GM19455 (cell line): ENCODE measurements around the gene GRK5.

ENCODE experiments used
- ATAC-seq: cut with Tn5 transposase; IDR thresholded peaks from one replicate; pipeline ENCODE4 v1.9.1; 2021; ENCODE audit not compliant: unreplicated experiment

GRK5 gene

DNA sequence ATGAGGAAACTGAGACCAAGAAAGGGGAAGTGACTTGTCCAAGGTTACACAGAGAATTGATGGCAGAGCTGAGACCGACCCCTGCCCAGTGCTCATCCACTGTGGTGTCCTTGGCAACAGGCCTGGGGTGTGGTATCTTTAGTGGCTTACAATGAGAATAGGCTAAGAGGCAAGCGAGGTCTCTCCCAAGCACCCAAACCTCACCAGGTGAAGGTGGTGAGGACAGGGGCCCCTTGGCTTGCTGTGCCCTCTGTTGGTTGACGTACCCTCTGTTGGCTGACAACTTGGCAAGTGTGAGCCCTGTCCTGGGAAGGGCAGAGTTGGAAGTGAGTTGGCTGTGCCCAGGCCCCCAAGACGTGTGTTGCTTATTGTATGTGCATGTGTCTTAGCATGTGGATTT, 166.9 kb downstream of the GRK5 start:
- no peak for ATAC-seq

DNA sequence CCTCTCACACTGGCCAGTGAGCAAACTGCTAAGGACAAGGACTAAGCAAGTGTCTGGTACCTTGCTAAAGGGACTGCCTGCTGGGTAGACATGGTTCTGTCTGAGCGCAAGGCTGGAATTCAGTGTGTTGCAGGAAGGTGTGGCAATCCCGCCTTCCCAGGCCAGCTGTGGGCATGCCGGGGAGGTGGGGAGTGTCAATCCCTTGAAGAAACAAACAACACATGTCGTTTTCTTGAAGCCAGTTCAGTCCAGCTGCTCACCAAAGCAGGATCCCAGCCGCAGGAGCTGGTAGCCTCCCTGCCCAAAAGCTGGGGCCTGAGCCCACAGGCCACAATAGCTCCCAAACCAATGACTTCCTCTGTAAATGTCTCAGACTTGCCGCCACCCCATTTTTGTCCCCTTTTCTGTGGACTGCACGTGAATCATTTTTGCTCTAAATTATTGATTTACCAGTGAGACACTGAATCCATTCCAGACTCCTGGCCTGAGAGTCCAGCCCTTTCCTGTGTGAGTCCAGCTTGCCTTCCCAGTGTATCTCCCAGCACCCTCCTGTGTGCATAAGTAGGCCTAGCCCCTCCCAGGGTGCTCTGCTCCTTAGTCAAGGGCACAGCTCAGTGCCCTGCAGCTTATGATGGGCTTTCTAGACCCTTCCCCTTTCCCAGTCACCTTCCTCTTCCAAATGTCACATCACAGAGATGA, 168.4 kb downstream of the GRK5 start:
- no peak for ATAC-seq

- ATAC-seq, result no peak
These were observed 170.1 kb downstream of the GRK5 start for GRCh38 chr10:119377451-119377957.

- ATAC-seq, result no peak
These were observed 170.8 kb downstream of the GRK5 start for GRCh38 chr10:119377958-119378736.

DNA sequence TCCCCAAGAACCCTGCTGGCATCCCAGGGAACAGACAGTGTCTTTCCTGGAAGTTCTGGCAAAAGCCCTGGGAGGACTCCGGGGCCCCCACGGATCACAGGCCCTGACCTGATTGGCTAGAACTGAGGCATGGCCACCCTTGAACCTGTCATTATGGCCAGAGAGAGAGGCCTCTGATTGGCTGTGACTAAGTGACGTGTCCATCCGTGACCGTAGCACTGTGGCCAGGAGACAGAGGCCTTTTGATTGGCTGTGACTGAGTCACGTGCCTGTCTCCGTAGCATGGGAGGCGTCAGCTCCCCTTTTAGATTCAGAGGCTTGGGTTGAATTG, 171.3 kb downstream of the GRK5 start:
- ATAC-seq, result no peak

- no peak for ATAC-seq
These were observed 172.2 kb downstream of the GRK5 start for GRCh38 chr10:119379466-119380071.

GRCh38 chr10:119383174-119383856, 175.9 kb downstream of the GRK5 start:
- no peak for ATAC-seq

- no peak for ATAC-seq
These were observed 176.8 kb downstream of the GRK5 start for GRCh38 chr10:119384127-119384526.

- no peak for ATAC-seq
These were observed 179.3 kb downstream of the GRK5 start for GRCh38 chr10:119386666-119387065.

GRCh38 chr10:119388849-119389345, 181.5 kb downstream of the GRK5 start:
- no peak for ATAC-seq

DNA sequence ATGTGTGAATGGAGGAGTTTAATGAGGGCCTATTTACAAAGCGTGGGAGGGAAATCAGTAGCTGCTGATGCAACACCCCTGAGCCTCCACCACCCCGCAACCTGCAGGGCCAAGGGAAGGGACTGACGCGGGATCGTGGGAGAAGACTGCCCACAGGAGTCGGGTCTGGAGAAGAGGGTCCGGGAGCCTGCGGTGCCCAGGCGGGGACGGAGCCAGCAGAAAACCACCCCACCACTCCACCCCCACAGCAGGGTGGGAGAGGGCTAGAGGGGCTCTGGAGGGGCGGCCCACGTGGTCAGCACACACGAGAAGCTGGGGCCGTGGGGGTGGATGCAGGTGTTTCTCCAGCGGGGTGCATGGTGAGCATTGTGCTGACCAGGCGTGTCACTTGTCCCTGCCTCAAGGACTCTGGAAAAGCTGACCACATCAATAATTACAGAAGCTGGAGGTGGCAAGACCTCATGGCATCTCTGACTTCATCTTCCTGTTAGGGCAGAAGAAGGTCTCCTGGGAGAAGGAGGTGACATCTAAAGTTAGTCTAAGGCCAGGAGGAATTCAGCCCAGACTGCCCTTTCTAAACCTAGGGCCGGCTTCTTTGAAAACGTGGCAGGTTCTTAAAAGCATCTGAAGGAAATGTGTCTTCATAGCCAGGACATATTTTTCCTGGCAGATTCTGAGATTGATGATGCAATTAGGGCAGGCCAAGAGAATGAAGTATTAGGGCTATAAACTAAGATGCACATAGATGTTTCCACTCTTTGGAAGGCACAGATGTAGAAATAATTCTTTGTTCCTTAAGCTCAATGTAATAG, 184.3 kb downstream of the GRK5 start:
- ATAC-seq, result no peak

DNA sequence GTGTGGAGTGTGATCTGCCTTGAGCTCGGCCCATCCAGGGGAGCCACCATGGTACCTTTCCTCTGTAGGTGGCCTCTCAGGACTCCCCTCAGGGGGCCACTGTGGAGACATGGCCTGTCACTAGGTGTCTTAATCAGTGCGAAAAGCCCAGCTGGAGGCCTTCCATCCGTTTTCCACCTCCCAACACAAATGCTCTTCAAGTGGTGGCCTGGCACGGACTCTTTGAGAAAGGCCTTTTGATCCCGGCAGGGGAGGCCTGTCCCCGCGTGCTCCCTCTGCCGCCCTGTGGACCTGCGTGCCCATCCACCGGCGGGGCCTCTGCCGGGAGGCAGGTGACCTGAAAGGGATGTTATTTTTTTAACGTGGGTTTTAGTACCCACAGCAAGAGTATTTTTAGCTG, 185.6 kb downstream of the GRK5 start:
- no peak for ATAC-seq

- no peak for ATAC-seq
These were observed 186.1 kb downstream of the GRK5 start for GRCh38 chr10:119393421-119393820.

DNA sequence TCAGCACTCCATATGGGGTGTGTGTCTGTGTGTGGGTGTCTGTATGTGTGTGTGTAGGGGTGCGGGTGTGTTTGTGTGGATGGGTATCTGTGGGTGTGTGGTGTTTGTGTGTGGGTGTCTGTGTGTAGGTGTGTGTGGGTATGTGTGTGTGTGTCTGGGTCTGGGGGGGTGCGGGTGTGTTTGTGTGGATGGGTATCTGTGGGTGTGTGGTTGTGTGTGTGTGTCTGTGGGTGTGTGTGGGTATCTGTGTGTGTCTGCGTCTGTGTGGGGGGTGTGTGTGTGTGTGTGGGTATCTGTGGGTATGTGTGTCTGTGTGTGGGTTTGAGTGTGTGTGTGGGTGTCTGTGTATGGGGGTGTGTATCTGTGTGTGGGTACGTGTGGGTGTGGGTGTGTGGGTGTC, 186.5 kb downstream of the GRK5 start:
- no peak for ATAC-seq

GRCh38 chr10:119394657-119395279, 187.4 kb downstream of the GRK5 start:
- ATAC-seq, result no peak

GRCh38 chr10:119395280-119396007, 188.1 kb downstream of the GRK5 start:
- ATAC-seq, result no peak

DNA sequence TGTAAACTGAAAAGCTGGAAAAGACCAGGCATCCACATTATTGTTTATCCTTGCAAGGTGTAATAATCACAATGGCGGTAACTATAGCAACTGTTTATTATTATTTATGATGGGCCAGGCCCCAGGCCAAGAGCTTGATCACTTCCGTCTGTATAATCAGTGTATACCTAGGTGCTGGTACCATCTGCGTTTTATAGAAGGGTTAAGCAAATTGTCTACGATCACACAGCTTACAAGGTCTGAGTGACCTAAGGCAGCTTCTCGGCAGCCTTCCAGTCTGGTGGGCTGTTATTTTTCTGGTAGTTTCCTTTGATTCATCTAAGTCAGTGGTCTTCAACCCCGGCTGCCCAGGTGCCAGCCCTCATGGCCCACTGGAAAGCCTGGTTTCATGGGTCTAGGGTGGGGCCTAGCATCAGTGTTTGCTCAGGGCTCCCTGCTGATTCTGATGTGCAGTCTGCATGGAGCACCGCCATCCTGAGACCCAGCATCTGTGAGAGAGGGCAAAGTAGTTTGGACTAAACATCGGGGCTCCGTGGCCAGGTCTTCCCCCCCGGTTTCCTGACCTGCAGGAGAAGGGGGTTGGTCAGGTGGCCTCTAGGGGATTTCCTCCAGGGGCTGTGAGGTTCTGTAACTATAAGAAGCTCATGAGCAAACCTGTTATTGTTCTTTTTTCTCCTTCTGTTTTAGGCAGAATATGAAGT, 188.8 kb downstream of the GRK5 start:
- ATAC-seq, result no peak

DNA sequence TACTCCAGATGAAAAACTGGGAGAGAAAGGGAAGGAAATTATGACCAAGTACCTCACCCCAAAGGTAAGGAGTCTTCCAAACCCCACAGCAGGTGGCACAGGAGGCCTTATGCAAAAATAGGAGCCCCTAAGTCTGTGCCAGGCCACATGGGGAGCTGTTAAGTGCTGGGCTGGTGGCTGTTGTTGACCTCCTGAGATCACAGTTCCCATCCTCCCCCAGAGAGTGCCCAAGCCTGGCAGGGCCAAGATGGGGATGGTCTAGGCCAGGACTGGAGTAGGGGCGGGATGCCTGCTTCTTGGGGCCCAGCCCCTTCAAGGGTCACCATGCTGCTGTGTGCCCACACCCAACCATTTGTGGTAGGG, 189.3 kb downstream of the GRK5 start:
- no peak for ATAC-seq

DNA sequence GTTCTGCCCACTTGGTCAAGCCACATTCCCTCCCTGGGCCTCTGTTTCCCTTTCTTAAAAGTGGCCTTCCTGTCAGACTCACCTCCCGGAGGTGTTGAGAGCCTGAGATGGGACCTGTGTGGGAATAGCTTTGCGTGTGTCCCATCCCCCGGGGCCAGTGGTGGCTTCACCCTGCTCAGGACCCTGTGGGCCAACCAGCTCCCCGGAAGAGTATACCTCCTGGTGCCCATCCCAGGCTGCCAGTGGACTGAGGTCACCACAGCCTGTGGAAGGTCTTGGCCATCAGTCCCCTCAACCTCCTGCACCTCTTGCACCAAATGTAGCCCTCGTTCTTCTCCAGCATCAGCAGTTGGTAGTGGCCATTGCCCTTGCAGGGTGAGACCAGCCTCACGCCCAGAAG, 190.0 kb downstream of the GRK5 start:
- no peak for ATAC-seq
